NCI-H774 (cell line): ENCODE data around the gene PDE6C.
A peak's percentile ranks its signal among the peaks of the same experiment; 100 is the strongest.

ENCODE experiments used
- DNase-seq: peaks from one replicate; lab custom pipeline; 2025; lab: John Stamatoyannopoulos, UW

PDE6C gene

DNA sequence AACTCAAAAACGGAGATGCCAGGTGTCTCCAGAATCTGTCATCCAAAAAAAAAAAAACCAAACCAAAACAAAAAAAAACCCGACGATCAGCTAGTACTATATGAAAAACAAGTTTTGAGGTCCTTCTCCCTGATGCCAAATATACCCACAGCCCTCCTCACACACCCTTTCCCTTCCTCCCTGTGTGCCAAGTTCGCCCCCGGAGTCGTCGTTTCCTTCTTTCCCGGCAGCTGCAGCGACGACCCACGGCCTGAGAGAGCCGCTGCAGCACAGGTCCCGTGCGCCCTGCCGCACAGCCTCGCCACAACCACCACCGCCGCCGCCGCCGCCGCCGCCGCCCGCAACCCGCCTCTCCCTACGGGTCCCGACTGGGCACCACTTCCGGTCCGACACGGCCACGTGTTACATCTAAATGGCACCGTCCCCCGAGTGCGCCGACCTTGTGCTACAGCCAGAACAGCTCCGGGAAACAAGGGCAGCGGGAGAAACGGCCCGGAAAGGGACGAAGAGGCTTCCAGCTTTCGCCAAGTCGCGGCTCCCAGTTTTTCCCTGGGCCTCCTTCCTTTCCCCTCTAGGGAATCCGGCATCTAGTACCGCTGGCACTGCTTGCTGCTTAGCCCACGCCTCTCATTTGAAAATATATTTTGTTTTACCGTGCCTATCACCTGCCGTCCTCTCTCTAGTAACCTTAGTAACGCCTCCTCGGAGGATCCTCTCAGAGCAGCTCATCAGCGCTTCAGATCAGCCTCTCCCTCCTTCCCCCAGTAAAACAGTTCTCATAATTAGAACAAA is 90.1 kb downstream of the PDE6C start, which contains the start of gene FRA10AC1:
TSS of gene FRA10AC1 (minus strand) at position 383 of the 792 bp plus-strand sequence. CDS start 2,486 bp downstream, outside the sequence.
- peak; percentile 65 for DNase-seq

- DNase-seq = no peak
Observed at GRCh38 chr10:93703066-93703465, 90.7 kb downstream of the PDE6C start.

DNA sequence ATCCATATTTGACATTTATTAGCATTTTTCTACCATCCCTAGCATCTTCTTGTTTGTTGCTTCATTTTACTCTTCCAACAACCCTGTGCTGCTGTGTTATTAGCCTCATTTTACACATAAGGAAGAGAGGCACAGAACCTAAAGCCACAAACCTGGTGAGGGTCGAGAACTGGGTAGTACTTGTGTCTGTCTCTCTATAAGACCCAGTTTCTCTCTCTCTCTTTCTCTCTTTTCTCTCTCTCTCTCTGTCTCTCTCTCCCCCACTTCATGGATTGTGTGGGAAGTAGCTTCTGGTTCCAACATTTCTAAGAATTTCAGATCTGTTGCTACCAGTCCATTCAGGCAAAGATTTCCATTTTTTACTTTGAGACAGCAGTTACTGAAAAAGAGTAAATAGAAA is 91.5 kb downstream of the PDE6C start:
- DNase-seq = no peak

GRCh38 chr10:93704451-93704850 is 92.1 kb downstream of the PDE6C start:
- no peak for DNase-seq

- DNase-seq = no peak
Observed at GRCh38 chr10:93707623-93708022, 95.3 kb downstream of the PDE6C start.

GRCh38 chr10:93710333-93710909 is 98.1 kb downstream of the PDE6C start:
- no peak for DNase-seq

DNA sequence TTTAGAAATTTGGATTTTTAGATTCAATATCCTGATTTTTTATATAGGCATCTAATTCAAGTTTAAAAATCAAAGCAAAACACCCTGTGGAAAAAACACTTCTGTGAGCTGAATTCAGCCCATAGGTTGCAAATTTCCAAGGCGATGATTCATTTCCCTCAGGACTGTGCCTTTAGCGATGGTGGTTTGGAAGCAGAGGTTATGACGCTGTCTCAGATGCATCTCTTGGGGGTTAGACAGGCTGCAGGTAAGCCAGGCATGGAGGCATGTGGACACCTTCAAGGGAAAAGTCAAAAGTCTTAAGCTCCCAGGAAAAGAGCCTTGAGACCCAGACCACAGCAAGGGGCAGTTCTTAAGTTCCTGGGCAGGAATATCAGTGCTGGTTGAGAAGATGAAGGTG is 99.6 kb downstream of the PDE6C start:
- DNase-seq = no peak

GRCh38 chr10:93712593-93712992 is 100.3 kb downstream of the PDE6C start:
- no peak for DNase-seq

- DNase-seq = no peak
Observed at GRCh38 chr10:93715345-93715744, 103.0 kb downstream of the PDE6C start.
